NT2/D1 (cell line): Measurements from ENCODE around the gene IL17B.

Experiments used
- SUZ12 ChIP-seq: IDR thresholded peaks from 2 replicates; pipeline ENCODE4 v1.6.1; 2011; ENCODE audit not compliant: insufficient read length, insufficient read depth; ENCODE audit errors: extremely low read depth
- YY1 ChIP-seq: IDR thresholded peaks from 2 replicates; pipeline ENCODE4 v1.6.1; 2011; ENCODE audit not compliant: insufficient read length, insufficient read depth
- ZNF274 ChIP-seq: IDR thresholded peaks from 2 replicates; pipeline ENCODE4 v1.6.1; 2011; ENCODE audit warnings: mild to moderate bottlenecking, low read depth, low read length

DNA sequence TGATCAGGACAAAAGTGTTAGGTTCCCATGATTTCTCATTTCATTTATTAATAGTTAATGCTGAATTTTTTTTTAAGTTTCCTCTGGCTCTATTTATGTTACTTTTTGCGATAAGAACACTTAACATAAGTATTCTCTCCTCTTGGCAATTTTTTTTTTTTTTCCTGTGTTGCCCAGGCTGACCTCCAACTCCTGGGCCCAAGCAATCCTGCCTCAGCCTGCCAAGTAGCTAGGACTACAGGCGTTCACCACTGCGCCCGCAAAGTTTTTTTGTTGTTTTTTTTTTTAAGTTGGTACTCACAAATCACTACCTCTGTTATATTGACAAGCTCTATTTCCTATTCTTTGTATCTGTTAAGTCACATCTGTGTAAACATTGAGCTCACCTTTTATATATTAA lies 26.9 kb downstream of the IL17B start:
- TF ChIP-seq ZNF274 (no peak), YY1 (no peak), SUZ12 (no peak)
